ENCODE results near the gene SLC7A10. TPM values are rescaled to one million over a fixed set of nuclear protein-coding genes. Genes with fewer than 3 reads are reported as not detected.

The SLC7A10 gene
- total RNA-seq, 1 donor from 2014 or later = not detected

GRCh38 chr19:33217881-33218280, 7.8 kb downstream of the SLC7A10 start:
- Histone ChIP-seq H3K4me3 (no peak overlapping the region), H3K36me3 (no peaks in the 10 kb centered on the region), H3K27me3 (no peaks in the 10 kb centered on the region), H3K27ac (no peak overlapping the region), H3K9me3 (no peaks in the 10 kb centered on the region), H3K4me1 (no peaks in the 10 kb centered on the region)
- intact Hi-C loops (cut with DNase I) = no loop called here
- TF ChIP-seq CTCF (IDR thresholded peaks at IDR 0.05) = no peak
- no peak for DNase-seq (ENCODE audit: low spot score in 2 of 2)

- no peak for TF ChIP-seq CTCF (IDR thresholded peaks at IDR 0.05)
- H3K4me1 ChIP-seq = no peaks in the 10 kb centered on the region
- H3K27ac ChIP-seq = no peak overlapping the region
- H3K9me3 ChIP-seq = no peaks in the 10 kb centered on the region
- H3K27me3 ChIP-seq = no peaks in the 10 kb centered on the region
- H3K4me3 ChIP-seq = no peak overlapping the region
- DNase-seq (ENCODE audit: low spot score in 2 of 2) = no peak
- H3K36me3 ChIP-seq = no peaks in the 10 kb centered on the region
- intact Hi-C loops (cut with DNase I) = no loop called here
These were observed 9.3 kb downstream of the SLC7A10 start for GRCh38 chr19:33216198-33216830.

- intact Hi-C loops (cut with DNase I) = no loop called here
- Histone ChIP-seq H3K4me1 (no peaks in the 10 kb centered on the region), H3K27ac (no peak overlapping the region), H3K27me3 (no peaks in the 10 kb centered on the region), H3K4me3 (no peak overlapping the region), H3K36me3 (no peaks in the 10 kb centered on the region), H3K9me3 (no peaks in the 10 kb centered on the region)
- no peak for TF ChIP-seq CTCF (IDR thresholded peaks at IDR 0.05)
- DNase-seq (ENCODE audit: low spot score in 2 of 2) = no peak
These were observed 10.0 kb downstream of the SLC7A10 start for GRCh38 chr19:33215438-33216197.

- TF ChIP-seq CTCF (IDR thresholded peaks at IDR 0.05) = no peak
- intact Hi-C loops (cut with DNase I) = no loop called here
- H3K9me3 ChIP-seq = no peaks in the 10 kb centered on the region
- no peak overlapping the region for H3K27ac ChIP-seq
- H3K4me3 ChIP-seq = no peak overlapping the region
- no peaks in the 10 kb centered on the region for H3K36me3 ChIP-seq
- no peak for DNase-seq (ENCODE audit: low spot score in 2 of 2)
- H3K27me3 ChIP-seq = no peaks in the 10 kb centered on the region
- no peaks in the 10 kb centered on the region for H3K4me1 ChIP-seq
These were observed 11.1 kb downstream of the SLC7A10 start for GRCh38 chr19:33214596-33214995.

- no peaks in the 10 kb centered on the region for H3K27me3 ChIP-seq
- no peaks in the 10 kb centered on the region for H3K4me1 ChIP-seq
- no peak overlapping the region for H3K27ac ChIP-seq
- no peak for TF ChIP-seq CTCF (IDR thresholded peaks at IDR 0.05)
- DNase-seq (ENCODE audit: low spot score in 2 of 2) = no peak
- intact Hi-C loops (cut with DNase I) = no loop called here
- no peak overlapping the region for H3K4me3 ChIP-seq
- no peaks in the 10 kb centered on the region for H3K36me3 ChIP-seq
- no peaks in the 10 kb centered on the region for H3K9me3 ChIP-seq
These were observed 13.0 kb downstream of the SLC7A10 start for GRCh38 chr19:33212436-33213172.

Data from ascending aorta (tissue), 2 donors.